Hematopoietic multipotent progenitor cell treated with erythropoietin and hydrocortisone succinate and interleukin-3 and kit ligand, for 15 days (in vitro differentiated cells): Measurements from ENCODE around the gene NT5C3B.
"Not testable (repeated sequence)": the region's sequence is repeated elsewhere in the genome, so short reads cannot be mapped to it uniquely, and the experiment has no call there.

Experiments used
- DNase-seq: peaks from one replicate; pipeline ENCODE4 v3.0.0-alpha.2; 2015; ENCODE audit warnings: low spot score

The NT5C3B gene

DNA sequence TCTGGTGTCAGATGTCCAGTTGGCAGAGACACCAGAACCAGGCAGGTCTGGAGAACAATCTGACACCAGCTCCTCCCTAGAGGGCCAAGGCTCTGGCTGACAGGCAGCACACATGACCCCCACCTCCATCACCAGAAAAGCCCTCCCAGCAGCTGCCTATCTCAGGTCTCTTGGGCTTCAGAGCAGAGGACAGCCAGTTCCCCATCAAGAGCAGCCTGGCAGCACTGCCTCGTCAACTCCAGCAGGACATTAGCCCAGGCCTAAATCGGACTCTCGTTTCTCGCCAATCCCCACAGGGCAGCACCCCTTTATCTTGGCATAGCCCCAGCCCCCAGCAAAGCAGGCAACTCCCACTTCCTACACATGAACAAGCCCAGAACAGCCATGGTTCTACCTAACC lies 53.9 kb downstream of the NT5C3B start:
- DNase-seq, result no peak

DNA sequence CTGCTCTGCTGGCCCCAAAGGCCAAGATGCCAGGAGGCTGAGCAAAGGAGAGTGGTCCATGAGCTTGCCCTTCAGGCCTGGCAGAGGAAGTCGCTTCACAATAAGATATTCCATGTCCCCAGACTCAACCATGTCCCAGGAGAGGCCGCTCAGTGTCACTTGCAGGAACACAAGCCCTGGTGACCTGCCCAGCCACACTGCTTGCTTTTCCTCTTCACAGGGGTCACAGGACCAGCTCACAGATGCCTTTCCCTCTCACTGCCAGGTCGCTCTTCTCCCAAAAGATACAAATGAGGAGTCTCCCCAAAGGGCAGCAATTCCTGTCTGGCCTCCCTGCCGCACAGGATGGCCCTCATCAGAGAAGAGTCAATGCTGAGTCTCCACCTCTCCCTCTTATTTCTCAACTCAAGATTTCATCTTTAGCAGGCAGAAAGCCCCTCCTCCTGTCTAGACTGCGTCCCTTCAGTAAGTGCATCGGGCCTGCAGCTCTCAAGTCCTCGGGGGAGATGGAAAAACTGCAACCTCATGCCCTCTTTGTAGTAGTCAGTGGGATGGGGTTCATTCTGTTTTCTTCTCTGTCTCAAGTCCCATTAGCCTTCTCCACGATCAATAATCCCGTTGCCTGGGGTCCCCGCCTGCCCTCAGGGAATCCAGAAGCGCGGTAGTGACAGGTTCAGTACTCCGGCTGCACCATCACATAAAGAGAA lies 54.5 kb downstream of the NT5C3B start:
- no peak for DNase-seq

GRCh38 chr17:41779954-41780353 lies 56.1 kb downstream of the NT5C3B start:
- DNase-seq, result no peak

GRCh38 chr17:41777574-41778188 lies 58.4 kb downstream of the NT5C3B start:
- DNase-seq, result no peak

DNA sequence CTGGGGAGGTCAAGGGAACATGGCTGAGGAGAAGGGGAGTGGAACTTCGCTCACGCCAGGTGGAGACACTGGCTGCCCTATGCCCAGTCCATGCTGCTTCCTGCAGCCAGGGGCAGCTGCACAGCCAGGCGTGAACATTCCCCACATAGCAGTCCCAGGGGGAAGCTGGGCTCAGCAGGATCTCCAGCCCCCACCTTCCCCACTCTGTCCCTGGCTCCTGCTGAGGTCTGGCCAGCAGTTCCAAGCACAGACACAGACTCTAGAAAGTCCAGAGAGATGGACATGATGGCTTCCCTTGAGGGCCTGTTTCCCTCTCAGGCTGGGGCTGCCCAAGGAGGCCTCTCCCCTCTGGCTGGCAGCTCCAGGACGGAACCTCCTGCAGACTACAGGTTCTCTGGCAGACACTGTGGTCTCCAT lies 58.9 kb downstream of the NT5C3B start:
- no peak for DNase-seq

DNA sequence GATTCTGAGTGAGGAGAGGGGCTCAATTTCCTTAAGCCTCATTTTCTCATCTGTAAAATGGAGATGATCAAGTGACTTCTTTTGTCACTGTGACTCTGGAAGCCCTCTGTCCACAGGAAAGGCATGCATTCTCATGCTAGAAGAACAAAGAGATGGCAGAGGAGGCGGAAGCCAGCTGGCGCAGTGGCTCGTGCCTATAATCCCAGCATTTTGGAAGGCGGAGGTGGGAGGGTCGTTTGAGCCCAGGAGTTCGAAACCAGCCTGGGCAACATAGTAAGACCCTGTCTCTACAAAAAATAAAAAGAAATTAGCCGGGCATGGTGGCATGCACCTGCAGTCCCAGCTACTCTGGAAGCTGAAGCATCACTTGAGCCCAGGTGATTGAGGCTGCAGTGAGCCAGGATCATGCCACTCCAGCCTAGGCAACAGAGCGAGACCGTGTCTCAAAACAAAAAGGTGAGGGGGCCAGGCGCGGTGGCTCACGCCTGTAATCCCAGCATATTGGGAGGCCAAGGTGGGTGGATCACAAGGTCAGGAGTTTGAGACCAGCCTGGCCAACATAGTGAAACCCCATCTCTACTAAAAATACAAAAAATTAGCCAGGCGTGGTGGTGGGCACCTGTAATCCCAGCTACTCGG lies 59.7 kb downstream of the NT5C3B start:
- not testable (repeated sequence) for DNase-seq

GRCh38 chr17:41775394-41776226 lies 60.4 kb downstream of the NT5C3B start:
- no peak for DNase-seq
